ENCODE measurements around the gene SLC24A3.

DNA sequence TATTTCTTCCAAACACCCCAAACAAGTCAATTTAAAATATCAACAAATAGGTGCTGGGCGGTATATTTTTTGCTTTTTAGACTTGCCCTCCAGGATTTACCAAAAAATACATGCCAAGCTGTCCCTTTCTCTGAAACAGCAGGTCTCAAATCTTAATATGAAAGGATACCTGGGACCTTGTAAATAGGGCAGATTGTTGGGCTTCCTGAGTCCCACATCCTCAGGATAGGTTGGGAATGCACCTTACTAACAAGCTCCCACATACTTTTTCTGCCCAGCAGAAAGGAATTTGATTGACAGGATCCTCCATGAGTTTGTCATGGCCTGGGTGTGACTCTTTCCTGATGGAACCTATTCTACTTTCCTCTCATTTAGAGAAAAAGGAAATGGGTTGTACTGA, 4.9 kb upstream of the SLC24A3 start:
- TF ChIP-seq POLR2AphosphoS5 (IDR thresholded peaks at IDR 0.05; ENCODE audit: low read depth) (no peak), EZH2phosphoT487 (IDR thresholded peaks at IDR 0.05; ENCODE audit: unreplicated experiment) (no peak), CREB1 (CRISPR knock-in tag; IDR thresholded peaks at IDR 0.05; ENCODE audit: low read depth) (no peak), JUNB (IDR thresholded peaks at IDR 0.05; ENCODE audit: unreplicated experiment) (no peak), EZH2 (IDR thresholded peaks at IDR 0.05; ENCODE audit: low read depth, unreplicated experiment) (no peak), ZNF114 (CRISPR knock-in tag; IDR thresholded peaks at IDR 0.05) (no peak), ZNF331 (CRISPR knock-in tag; IDR thresholded peaks at IDR 0.05; ENCODE audit: low read depth) (no peak), STAT1 (IDR thresholded peaks at IDR 0.05; ENCODE audit: unreplicated experiment) (no peak), NANOG (IDR thresholded peaks at IDR 0.05; ENCODE audit: borderline replicate concordance) (peak; percentile 73; the same call in 1 of the 2 replicates)
- TF ChIP-seq, protein P1, sequence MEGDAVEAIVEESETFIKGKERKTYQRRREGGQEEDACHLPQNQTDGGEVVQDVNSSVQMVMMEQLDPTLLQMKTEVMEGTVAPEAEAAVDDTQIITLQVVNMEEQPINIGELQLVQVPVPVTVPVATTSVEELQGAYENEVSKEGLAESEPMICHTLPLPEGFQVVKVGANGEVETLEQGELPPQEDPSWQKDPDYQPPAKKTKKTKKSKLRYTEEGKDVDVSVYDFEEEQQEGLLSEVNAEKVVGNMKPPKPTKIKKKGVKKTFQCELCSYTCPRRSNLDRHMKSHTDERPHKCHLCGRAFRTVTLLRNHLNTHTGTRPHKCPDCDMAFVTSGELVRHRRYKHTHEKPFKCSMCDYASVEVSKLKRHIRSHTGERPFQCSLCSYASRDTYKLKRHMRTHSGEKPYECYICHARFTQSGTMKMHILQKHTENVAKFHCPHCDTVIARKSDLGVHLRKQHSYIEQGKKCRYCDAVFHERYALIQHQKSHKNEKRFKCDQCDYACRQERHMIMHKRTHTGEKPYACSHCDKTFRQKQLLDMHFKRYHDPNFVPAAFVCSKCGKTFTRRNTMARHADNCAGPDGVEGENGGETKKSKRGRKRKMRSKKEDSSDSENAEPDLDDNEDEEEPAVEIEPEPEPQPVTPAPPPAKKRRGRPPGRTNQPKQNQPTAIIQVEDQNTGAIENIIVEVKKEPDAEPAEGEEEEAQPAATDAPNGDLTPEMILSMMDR (conservative IDR thresholded peaks at IDR 0.05; ENCODE audit: low read depth in 2 of 2): no peak
- TF ChIP-seq, protein P2, sequence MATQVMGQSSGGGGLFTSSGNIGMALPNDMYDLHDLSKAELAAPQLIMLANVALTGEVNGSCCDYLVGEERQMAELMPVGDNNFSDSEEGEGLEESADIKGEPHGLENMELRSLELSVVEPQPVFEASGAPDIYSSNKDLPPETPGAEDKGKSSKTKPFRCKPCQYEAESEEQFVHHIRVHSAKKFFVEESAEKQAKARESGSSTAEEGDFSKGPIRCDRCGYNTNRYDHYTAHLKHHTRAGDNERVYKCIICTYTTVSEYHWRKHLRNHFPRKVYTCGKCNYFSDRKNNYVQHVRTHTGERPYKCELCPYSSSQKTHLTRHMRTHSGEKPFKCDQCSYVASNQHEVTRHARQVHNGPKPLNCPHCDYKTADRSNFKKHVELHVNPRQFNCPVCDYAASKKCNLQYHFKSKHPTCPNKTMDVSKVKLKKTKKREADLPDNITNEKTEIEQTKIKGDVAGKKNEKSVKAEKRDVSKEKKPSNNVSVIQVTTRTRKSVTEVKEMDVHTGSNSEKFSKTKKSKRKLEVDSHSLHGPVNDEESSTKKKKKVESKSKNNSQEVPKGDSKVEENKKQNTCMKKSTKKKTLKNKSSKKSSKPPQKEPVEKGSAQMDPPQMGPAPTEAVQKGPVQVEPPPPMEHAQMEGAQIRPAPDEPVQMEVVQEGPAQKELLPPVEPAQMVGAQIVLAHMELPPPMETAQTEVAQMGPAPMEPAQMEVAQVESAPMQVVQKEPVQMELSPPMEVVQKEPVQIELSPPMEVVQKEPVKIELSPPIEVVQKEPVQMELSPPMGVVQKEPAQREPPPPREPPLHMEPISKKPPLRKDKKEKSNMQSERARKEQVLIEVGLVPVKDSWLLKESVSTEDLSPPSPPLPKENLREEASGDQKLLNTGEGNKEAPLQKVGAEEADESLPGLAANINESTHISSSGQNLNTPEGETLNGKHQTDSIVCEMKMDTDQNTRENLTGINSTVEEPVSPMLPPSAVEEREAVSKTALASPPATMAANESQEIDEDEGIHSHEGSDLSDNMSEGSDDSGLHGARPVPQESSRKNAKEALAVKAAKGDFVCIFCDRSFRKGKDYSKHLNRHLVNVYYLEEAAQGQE (IDR thresholded peaks at IDR 0.05; ENCODE audit: unreplicated experiment): no peak
- TF ChIP-seq, protein P3, sequence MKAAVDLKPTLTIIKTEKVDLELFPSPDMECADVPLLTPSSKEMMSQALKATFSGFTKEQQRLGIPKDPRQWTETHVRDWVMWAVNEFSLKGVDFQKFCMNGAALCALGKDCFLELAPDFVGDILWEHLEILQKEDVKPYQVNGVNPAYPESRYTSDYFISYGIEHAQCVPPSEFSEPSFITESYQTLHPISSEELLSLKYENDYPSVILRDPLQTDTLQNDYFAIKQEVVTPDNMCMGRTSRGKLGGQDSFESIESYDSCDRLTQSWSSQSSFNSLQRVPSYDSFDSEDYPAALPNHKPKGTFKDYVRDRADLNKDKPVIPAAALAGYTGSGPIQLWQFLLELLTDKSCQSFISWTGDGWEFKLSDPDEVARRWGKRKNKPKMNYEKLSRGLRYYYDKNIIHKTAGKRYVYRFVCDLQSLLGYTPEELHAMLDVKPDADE (IDR thresholded peaks at IDR 0.05): no peak
- TF ChIP-seq, protein P4, sequence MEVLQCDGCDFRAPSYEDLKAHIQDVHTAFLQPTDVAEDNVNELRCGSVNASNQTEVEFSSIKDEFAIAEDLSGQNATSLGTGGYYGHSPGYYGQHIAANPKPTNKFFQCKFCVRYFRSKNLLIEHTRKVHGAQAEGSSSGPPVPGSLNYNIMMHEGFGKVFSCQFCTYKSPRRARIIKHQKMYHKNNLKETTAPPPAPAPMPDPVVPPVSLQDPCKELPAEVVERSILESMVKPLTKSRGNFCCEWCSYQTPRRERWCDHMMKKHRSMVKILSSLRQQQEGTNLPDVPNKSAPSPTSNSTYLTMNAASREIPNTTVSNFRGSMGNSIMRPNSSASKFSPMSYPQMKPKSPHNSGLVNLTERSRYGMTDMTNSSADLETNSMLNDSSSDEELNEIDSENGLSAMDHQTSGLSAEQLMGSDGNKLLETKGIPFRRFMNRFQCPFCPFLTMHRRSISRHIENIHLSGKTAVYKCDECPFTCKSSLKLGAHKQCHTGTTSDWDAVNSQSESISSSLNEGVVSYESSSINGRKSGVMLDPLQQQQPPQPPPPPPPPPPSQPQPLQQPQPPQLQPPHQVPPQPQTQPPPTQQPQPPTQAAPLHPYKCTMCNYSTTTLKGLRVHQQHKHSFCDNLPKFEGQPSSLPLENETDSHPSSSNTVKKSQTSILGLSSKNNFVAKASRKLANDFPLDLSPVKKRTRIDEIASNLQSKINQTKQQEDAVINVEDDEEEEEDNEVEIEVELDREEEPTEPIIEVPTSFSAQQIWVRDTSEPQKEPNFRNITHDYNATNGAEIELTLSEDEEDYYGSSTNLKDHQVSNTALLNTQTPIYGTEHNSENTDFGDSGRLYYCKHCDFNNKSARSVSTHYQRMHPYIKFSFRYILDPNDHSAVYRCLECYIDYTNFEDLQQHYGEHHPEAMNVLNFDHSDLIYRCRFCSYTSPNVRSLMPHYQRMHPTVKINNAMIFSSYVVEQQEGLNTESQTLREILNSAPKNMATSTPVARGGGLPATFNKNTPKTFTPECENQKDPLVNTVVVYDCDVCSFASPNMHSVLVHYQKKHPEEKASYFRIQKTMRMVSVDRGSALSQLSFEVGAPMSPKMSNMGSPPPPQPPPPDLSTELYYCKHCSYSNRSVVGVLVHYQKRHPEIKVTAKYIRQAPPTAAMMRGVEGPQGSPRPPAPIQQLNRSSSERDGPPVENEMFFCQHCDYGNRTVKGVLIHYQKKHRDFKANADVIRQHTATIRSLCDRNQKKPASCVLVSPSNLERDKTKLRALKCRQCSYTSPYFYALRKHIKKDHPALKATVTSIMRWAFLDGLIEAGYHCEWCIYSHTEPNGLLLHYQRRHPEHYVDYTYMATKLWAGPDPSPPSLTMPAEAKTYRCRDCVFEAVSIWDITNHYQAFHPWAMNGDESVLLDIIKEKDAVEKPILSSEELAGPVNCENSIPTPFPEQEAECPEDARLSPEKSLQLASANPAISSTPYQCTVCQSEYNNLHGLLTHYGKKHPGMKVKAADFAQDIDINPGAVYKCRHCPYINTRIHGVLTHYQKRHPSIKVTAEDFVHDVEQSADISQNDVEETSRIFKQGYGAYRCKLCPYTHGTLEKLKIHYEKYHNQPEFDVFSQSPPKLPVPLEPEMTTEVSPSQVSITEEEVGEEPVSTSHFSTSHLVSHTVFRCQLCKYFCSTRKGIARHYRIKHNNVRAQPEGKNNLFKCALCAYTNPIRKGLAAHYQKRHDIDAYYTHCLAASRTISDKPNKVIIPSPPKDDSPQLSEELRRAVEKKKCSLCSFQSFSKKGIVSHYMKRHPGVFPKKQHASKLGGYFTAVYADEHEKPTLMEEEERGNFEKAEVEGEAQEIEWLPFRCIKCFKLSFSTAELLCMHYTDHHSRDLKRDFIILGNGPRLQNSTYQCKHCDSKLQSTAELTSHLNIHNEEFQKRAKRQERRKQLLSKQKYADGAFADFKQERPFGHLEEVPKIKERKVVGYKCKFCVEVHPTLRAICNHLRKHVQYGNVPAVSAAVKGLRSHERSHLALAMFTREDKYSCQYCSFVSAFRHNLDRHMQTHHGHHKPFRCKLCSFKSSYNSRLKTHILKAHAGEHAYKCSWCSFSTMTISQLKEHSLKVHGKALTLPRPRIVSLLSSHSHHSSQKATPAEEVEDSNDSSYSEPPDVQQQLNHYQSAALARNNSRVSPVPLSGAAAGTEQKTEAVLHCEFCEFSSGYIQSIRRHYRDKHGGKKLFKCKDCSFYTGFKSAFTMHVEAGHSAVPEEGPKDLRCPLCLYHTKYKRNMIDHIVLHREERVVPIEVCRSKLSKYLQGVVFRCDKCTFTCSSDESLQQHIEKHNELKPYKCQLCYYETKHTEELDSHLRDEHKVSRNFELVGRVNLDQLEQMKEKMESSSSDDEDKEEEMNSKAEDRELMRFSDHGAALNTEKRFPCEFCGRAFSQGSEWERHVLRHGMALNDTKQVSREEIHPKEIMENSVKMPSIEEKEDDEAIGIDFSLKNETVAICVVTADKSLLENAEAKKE (CRISPR knock-in tag; IDR thresholded peaks at IDR 0.05): no peak
